ENCODE results near the gene EBF4.
"Not testable (repeated sequence)": the region's sequence is repeated elsewhere in the genome, so short reads cannot be mapped to it uniquely, and the experiment has no call there.

The EBF4 gene

DNA sequence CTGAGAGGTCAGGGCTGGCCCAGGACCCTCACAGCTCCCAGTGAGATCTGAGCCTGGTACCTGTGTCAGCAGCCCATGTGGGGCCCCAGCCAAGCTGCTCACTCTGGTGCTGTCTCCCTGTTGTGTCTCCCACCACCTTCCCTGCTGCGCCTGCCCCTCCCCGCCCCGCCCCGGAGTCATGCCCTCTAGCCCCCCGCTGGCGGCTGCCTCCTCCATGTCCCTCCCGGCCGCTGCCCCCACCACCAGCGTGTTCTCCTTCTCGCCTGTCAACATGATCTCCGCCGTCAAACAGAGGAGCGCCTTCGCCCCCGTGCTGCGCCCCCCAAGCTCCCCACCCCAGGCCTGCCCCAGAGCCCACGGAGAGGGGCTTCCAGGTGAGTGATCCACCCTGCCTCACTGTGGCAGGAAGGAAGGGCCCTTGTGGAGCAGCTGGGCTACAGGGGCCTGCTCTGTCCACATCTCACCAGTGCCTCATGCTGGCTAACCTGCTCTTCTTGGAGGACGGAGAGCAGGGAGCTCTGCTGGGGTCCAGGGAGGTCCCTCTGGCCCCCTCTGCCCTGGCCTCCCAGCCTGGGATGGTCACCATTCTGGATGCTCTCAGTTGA is 63.0 kb downstream of the EBF4 start:
- DNase-seq (ENCODE audit: insufficient read length, low spot score) = no peak
- FAIRE-seq = no peak

GRCh38 chr20:2756056-2756611 is 63.6 kb downstream of the EBF4 start:
- FAIRE-seq (no peak), DNase-seq (ENCODE audit: insufficient read length, low spot score) (no peak)

GRCh38 chr20:2757001-2757400 is 64.4 kb downstream of the EBF4 start:
- DNase-seq (ENCODE audit: insufficient read length, low spot score) (no peak), FAIRE-seq (no peak)

DNA sequence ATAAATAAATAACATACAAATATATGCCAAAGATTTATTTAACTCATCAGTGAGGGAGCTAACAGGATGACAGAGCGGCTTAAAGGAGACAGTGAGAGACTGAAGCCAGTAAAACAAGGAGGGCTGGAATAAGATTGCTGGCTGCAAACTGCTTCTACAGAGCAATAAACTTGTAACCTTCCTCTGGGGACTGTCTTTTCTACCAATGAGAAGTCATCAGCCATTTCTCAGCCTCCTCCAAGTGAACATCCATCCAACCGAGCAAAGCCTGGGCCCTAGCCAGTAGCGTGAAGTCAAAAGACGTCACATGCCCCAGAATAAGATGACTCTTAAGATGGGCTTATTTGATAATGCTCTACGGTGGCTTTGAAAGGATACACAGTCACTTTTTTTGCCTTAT is 65.4 kb downstream of the EBF4 start:
- no peak for FAIRE-seq
- DNase-seq (ENCODE audit: insufficient read length, low spot score) = no peak

DNA sequence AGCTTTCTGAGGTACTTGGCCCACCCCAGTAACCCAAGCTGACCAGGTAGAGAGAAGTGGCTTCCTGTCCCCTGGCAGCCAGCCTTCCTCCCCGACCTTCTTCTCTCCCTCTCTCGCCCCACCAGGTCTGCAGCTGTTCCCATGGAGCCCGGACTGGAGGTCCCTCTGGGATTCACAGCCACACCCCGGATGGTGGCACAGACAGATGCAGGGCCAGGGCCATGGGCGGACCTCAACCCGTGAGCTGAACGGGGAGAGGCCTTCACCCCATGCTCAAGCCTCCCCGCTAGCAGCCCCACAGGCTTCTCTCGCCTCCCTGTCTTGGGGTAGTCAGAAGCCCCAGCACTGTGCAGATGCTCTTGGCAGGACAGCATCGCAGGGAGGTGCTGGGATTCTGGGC is 66.6 kb downstream of the EBF4 start:
- DNase-seq (ENCODE audit: insufficient read length, low spot score) (no peak), FAIRE-seq (no peak)

DNA sequence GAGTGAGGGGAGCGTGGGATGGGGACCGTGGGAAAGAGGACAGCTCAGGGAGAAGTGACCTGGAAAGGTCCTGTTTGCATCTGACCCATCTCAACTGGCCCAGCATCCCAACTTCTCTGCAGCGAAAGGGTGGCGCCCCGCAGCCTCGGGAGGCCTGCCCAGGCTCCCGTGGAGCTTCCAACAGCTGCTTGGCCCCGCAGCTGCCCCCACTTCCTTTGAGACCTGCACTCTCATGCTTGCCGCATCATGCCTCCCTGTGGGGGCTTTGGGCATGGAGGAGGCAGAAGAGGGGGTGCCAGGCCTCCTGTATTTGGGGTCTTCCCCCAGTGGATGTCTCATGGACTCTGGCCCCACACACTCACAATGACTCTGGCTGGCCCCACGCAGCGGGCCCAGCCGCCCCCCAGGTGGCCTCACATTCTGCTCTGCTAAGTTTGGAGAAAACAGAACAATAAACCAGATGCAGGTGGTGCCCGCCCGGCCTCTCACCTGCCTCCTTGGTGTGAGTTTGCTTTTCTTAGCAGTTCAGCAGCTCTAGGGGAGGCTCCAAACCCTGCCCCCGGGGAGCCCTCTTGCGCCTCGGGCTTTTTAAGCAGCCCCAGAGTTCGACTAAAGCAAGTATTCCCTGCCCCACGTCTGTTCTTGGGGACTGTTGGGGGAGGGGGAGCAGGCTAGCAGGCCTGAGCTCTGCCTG is 67.2 kb downstream of the EBF4 start:
- DNase-seq (ENCODE audit: insufficient read length, low spot score) = no peak
- FAIRE-seq = no peak

- no peak for FAIRE-seq
- no peak for DNase-seq (ENCODE audit: insufficient read length, low spot score)
Measured at GRCh38 chr20:2760297-2760951, 67.8 kb downstream of the EBF4 start.

DNA sequence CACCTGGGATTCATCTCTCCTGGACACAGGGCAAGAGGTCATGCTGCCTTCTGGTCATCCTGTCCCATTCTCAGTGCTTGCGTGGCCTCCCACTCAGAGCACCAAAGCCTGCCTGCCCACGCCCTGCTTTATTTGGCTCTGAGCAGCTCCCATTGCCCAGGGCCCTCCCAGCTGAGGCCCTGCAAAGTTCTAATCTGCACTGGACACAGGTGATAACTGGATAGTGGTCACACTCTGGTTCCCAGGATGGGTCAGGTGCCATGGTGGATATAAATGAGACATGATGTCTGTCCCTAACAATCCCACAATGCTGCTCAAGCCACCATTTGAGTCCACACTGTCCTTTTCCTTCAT is 68.3 kb downstream of the EBF4 start:
- DNase-seq (ENCODE audit: insufficient read length, low spot score) (no peak), FAIRE-seq (no peak)

DNA sequence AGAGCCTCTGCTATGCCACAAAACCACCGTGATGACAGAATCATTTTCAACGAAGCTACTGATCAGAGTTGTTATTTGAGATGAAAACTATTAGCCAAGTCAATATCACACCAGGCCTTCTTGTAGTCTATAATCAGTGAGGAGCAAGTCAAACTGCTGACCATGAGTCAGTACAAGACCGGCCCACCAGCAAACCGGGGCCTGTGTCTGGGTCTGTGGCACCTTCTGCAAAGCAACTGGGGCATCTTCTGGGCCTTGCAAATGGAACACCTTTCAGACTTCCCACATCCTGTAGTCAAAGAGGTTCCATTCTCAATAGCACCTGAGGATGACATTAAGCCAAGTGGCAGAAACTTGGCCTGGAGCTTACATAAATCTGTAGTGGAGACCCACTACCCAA is 69.3 kb downstream of the EBF4 start:
- FAIRE-seq (no peak), DNase-seq (ENCODE audit: insufficient read length, low spot score) (no peak)

- DNase-seq (ENCODE audit: insufficient read length, low spot score) (no peak), FAIRE-seq (no peak)
Measured at GRCh38 chr20:2762578-2763131, 70.1 kb downstream of the EBF4 start.

- FAIRE-seq (no peak), DNase-seq (ENCODE audit: insufficient read length, low spot score) (no peak)
Measured at GRCh38 chr20:2763186-2763585, 70.6 kb downstream of the EBF4 start.

- no peak for FAIRE-seq
- DNase-seq (ENCODE audit: insufficient read length, low spot score) = no peak
Measured at GRCh38 chr20:2767768-2768631, 75.4 kb downstream of the EBF4 start.

- FAIRE-seq = no peak
Measured at GRCh38 chr20:2768632-2769015, 76.0 kb downstream of the EBF4 start.

DNA sequence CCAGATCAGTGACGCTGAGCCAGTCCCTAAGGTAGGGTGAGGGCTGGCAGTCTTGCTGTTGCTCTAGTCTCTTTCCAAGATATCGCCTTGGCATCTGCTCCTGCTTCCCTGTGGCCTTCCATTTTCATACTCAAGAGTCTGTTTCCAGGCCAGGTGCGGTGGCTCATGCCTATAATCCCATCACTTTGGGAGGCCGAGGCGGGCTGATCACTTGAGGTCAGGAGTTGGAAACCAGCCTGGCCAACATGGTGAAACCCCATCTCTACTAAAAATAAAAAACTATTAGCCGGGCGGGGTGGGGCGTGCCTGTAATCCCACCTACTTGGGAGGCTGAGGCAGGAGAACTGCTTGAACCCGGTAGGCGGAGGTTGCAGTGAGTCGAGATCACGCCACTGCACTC is 77.5 kb downstream of the EBF4 start:
- FAIRE-seq; DNase-seq (ENCODE audit: insufficient read length, low spot score): not testable (repeated sequence)

More at GRCh38 chr20:2768632-2769015, 76.0 kb downstream of the EBF4 start:
- DNase-seq (ENCODE audit: insufficient read length, low spot score) = no peak

GRCh38 chr20:2771631-2772080 is 79.1 kb downstream of the EBF4 start:
- DNase-seq (ENCODE audit: insufficient read length, low spot score) (no peak), FAIRE-seq (no peak)

DNA sequence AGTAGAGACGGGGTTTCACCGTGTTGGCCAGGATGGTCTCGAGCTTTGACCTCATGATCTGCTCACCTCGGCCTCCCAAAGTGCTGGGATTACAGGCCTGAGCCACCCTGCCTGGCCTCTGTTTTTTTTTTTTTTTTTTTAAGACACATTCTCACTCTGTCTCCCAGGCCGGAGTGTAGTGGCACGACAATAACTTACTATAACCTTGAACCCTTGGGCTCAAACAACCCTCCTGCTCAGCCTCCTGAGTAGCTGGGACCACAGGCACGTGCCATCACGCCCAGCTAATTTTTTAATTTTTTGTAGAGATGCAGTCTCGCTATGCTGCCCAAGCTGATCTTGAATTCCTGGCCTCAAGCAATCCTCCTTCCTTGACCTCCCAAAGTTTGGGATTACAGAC is 81.2 kb downstream of the EBF4 start:
- no peak for FAIRE-seq
- no peak for DNase-seq (ENCODE audit: insufficient read length, low spot score)

DNA sequence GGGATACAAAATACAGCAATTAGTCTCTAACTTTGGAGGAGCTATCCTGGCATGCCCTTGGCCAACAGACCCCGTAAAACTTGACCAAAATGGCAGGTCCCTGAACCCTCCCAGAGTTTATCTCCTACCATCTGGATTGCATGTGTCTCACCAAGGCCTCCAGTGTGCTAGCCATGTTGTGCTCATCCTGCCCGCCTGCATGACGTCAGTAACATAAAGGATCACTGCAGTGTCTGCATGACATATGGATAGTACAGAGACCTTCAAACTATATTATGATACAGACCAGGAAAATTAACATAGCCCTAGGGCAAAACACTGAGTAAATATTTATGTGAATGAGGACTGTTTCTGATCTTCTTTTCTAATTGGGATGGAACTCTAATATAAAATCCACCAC is 82.6 kb downstream of the EBF4 start:
- no peak for FAIRE-seq
- DNase-seq (ENCODE audit: insufficient read length, low spot score) = no peak

DNA sequence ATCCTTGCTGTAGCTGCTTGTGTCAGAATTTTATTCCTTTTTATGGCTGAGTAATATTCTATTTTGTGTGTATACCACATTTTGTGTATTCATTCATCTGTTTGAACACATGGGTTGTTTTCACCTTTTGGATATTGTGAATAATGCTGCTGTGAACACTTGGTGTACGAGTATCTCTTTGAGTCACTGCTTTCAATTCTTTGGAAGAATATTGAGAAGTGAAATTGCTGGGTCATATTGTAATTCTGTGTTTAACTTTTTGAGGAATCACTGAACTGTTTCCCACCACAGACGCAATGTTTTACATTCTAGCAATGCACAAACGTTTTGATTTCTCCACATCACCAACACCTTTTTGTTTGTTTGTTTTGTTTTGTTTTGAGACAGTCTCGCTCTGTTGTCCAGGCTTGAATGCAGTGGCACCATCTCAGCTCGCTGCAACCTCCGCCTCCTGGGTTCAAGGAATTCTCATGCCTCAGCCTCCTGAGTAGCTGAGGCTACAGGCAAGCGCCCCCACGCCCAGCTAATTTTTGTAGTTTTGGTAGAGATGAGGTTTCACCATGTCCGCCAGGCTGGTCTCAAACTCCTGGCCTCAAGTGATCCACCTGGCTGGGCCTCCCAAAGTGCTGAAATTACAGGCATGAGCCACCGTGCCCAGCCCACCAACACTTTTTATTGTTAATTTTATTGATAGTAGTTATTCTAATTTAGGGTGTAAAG is 86.2 kb downstream of the EBF4 start:
- FAIRE-seq (no peak), DNase-seq (ENCODE audit: insufficient read length, low spot score) (no peak)

GRCh38 chr20:2780948-2781347 is 88.4 kb downstream of the EBF4 start:
- FAIRE-seq = no peak
- DNase-seq (ENCODE audit: insufficient read length, low spot score) = no peak

Data from GM19239 (cell line).